RWPE2 (cell line): ENCODE data around the gene ZNF253.
A peak's percentile ranks its signal among the peaks of the same experiment; 100 is the strongest.

ENCODE experiments used
- ATAC-seq: fragments of 200-7000 bp; cut with Tn5 transposase; 3 replicates; pipeline ENCODE4 v1.9.1; 2021; ENCODE audit warnings: low read depth
- DNase-seq: peaks from one replicate; pipeline ENCODE4 v3.0.0-alpha.2; 2020; ENCODE audit warnings: low spot score
- H3K27ac ChIP-seq: fragments of 450-650 bp; 2 replicates; pipeline ENCODE4 v1.5.1; 2017; ENCODE audit warnings: mild to moderate bottlenecking; ENCODE audit not compliant: poor library complexity, severe bottlenecking
- H3K27me3 ChIP-seq: fragments of 250-450 bp; sonication (Bioruptor Pico); 2 replicates; pipeline ENCODE4 v1.5.1; 2021; ENCODE audit warnings: mild to moderate bottlenecking, moderate library complexity; ENCODE audit not compliant: insufficient read depth, poor library complexity, severe bottlenecking
- H3K36me3 ChIP-seq: fragments of 250-450 bp; sonication (Bioruptor Pico); 2 replicates; pipeline ENCODE4 v1.5.1; 2020; ENCODE audit warnings: low read depth, mild to moderate bottlenecking, moderate library complexity
- H3K4me1 ChIP-seq: fragments of 250-450 bp; sonication (Bioruptor Pico); 2 replicates; pipeline ENCODE4 v1.5.1; 2021; ENCODE audit warnings: mild to moderate bottlenecking, moderate library complexity; ENCODE audit not compliant: insufficient read depth, poor library complexity, severe bottlenecking
- H3K4me3 ChIP-seq: fragments of 250-450 bp; sonication (Bioruptor Pico); 2 replicates; pipeline ENCODE4 v1.5.1; 2021; ENCODE audit warnings: mild to moderate bottlenecking, moderate library complexity; ENCODE audit not compliant: severe bottlenecking
- H3K9me3 ChIP-seq: fragments of 250-450 bp; sonication (Bioruptor Pico); 2 replicates; pipeline ENCODE4 v1.5.1; 2021; ENCODE audit warnings: mild to moderate bottlenecking, moderate library complexity; ENCODE audit not compliant: severe bottlenecking
- TF ChIP-seq, protein P1 (sequence below): fragments of 450-650 bp; IDR thresholded peaks from one replicate; pipeline ENCODE4 v1.5.1; 2017; ENCODE audit warnings: mild to moderate bottlenecking, moderate library complexity; ENCODE audit not compliant: poor library complexity, severe bottlenecking

Gene ZNF253

DNA sequence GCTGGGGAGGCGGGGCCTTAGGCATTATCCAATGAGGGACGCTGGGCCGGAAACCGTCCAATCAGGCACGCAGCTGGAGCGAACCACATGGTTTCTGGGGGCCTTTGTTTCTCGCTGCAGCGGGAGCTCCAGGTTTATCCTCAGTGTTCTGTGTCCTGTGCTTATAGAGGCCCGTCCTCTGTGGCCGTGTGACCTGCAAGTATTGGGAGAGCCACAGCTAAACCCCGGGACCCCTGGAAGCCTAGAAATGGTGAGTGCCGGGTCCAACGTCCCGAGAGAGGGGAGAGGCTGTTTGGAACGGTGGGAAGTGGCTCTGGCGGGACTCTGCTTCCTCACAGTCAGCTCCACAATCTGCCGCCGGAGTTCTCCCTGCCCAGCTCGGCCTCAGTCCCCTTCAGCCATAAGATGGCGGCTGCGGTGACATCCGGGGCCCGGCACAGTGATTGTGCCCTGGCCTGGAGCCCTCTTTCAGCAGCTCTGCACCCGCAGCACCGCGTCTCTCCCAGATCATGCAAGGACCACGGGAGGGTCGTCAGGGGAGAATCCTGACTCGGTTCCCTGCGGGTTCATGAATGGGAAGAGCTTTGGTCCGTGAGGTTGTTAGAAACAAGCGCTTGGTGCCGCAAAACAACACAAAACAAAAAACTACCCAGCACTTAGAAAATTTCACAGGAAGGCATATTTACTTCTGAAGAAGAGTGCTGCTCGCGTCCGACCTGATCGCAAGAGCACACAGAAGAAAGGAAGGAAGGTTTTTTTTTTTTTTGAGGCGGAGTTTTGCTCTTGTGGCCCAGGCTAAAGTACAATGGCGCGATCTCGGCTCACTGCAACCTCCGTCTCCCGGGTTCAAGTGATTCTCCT lies at the start of gene ZNF253:
ZNF253 (plus strand) TSS at position 133 of the 861 bp plus-strand sequence; CDS start at position 248, 115 bp downstream.
- Histone ChIP-seq H3K9me3 (peaks cover 12% of the 10 kb centered on the region), H3K27ac (peak within 1 kb of the TSS; percentile 68), H3K4me3 (peak within 1 kb of the TSS; percentile 55), H3K36me3 (no peaks in the 10 kb centered on the region), H3K27me3 (no peaks in the 10 kb centered on the region), H3K4me1 (no peaks in the 10 kb centered on the region)
- peak; percentile 85 for DNase-seq
- TF ChIP-seq, protein P1, sequence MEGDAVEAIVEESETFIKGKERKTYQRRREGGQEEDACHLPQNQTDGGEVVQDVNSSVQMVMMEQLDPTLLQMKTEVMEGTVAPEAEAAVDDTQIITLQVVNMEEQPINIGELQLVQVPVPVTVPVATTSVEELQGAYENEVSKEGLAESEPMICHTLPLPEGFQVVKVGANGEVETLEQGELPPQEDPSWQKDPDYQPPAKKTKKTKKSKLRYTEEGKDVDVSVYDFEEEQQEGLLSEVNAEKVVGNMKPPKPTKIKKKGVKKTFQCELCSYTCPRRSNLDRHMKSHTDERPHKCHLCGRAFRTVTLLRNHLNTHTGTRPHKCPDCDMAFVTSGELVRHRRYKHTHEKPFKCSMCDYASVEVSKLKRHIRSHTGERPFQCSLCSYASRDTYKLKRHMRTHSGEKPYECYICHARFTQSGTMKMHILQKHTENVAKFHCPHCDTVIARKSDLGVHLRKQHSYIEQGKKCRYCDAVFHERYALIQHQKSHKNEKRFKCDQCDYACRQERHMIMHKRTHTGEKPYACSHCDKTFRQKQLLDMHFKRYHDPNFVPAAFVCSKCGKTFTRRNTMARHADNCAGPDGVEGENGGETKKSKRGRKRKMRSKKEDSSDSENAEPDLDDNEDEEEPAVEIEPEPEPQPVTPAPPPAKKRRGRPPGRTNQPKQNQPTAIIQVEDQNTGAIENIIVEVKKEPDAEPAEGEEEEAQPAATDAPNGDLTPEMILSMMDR = no peak
- peak; percentile 97 for ATAC-seq

DNA sequence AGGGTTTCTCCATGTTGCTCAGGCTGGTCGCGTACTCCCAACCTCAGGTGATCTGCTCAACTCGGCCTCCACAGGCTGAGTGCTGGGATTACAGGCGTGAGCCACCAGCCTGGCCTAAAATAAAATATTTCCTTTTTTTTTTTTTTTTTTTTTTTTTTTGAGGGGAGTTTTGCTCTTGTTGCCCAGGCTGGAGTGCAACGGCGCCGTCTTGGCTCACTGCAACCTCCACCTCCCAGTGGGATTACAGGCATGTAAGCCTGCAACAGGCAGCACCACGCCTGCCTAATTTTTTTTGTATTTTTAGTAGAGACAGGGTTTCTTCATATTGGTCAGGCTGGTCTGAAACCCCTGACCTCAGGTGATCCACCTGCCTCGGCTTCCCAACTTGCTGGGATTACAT lies 49.0 kb upstream of the ZNF253 start:
- Histone ChIP-seq H3K27me3 (no peaks in the 10 kb centered on the region), H3K4me3 (no peak overlapping the region), H3K9me3 (no peaks in the 10 kb centered on the region), H3K27ac (no peak overlapping the region), H3K4me1 (no peaks in the 10 kb centered on the region), H3K36me3 (no peaks in the 10 kb centered on the region)
- TF ChIP-seq, protein P1 = no peak
- no peak for DNase-seq
- ATAC-seq = no peak

DNA sequence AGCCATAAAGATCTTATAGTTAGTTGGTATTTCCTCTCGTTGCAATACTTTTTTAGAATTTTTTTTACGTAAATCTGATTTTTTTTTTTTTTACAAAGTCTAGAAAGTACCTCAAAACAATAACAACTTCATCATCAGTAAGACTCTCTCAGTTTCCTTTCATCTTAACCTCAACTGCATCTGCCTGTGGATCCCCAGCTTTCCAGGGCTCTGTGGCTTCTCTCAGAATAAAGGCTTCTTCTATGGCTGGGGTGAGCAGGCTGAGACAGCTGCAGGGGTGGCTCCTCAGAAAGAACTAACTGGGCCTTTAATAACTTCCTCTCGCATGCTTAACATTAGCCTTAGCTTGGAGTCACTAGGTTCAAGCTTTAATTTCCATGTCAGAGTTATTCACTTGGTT lies 48.3 kb upstream of the ZNF253 start:
- ATAC-seq (no peak), DNase-seq (no peak)
- Histone ChIP-seq H3K4me1 (no peaks in the 10 kb centered on the region), H3K27me3 (no peaks in the 10 kb centered on the region), H3K4me3 (no peak overlapping the region), H3K9me3 (no peaks in the 10 kb centered on the region), H3K36me3 (no peaks in the 10 kb centered on the region), H3K27ac (no peak overlapping the region)
- TF ChIP-seq, protein P1 = no peak

DNA sequence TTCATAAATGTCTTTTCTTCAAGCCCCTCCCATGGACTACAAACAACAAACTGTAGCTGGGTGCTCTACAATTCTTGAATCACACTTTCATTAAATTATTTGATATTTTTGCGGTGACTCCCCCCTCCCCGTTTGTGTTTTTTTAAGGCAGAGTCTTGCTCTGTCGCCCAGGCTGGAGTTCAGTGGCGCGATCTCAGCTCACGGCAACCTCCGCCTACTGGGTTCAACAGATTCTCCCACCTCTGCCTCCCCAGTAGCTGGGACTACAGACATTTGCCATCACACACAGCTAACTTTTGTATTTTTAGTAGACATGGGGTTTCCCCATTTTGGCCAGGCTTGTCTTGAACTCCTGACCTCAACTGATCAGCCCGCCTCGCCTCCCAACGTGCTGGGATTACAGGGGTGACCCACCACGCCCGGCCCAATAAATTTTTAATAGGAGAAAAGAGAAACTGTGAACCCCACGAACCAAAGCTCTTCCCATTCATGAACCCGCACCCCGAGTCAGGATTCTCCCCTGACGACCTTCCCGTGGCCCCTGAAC lies 44.8 kb upstream of the ZNF253 start:
- peak overlapping the region; percentile 47 for H3K4me3 ChIP-seq
- TF ChIP-seq, protein P1 = no peak
- no peak for DNase-seq
- H3K4me1 ChIP-seq = no peaks in the 10 kb centered on the region
- H3K36me3 ChIP-seq = no peaks in the 10 kb centered on the region
- H3K27me3 ChIP-seq = no peaks in the 10 kb centered on the region
- no peak for ATAC-seq
- no peaks in the 10 kb centered on the region for H3K9me3 ChIP-seq
- peak overlapping the region; percentile 31 for H3K27ac ChIP-seq
